Measurements from ENCODE around the gene PACS2. TPM values are rescaled to one million over a fixed set of nuclear protein-coding genes. Genes with fewer than 3 reads are reported as not detected.

PACS2 gene
- total RNA-seq, 2 donors from 2014 or later: 55.0 to 59.7 TPM

GRCh38 chr14:105439710-105440553, 125.4 kb downstream of the PACS2 start:
- H3K4me3 ChIP-seq: no peak overlapping the region
- DNase-seq (ENCODE audit: low spot score): no peak
- TF ChIP-seq CTCF (IDR thresholded peaks at IDR 0.05): no peak
- no peak overlapping the region for H3K27ac ChIP-seq
- no peaks in the 10 kb centered on the region for H3K9me3 ChIP-seq
- H3K27me3 ChIP-seq: no peaks in the 10 kb centered on the region
- H3K4me1 ChIP-seq: no peaks in the 10 kb centered on the region
- peaks cover 27% of the 10 kb centered on the region for H3K36me3 ChIP-seq

- no peaks in the 10 kb centered on the region for H3K9me3 ChIP-seq
- peaks cover 27% of the 10 kb centered on the region for H3K36me3 ChIP-seq
- DNase-seq (ENCODE audit: low spot score): no peak
- H3K27me3 ChIP-seq: no peaks in the 10 kb centered on the region
- no peaks in the 10 kb centered on the region for H3K4me1 ChIP-seq
- TF ChIP-seq CTCF (IDR thresholded peaks at IDR 0.05): no peak
- no peak overlapping the region for H3K27ac ChIP-seq
- no peak overlapping the region for H3K4me3 ChIP-seq
Measured at GRCh38 chr14:105440554-105440900, 126.0 kb downstream of the PACS2 start.

GRCh38 chr14:105440992-105441391, 126.4 kb downstream of the PACS2 start:
- DNase-seq (ENCODE audit: low spot score): no peak
- no peaks in the 10 kb centered on the region for H3K4me1 ChIP-seq
- no peak for TF ChIP-seq CTCF (IDR thresholded peaks at IDR 0.05)
- H3K27ac ChIP-seq: no peak overlapping the region
- H3K9me3 ChIP-seq: no peaks in the 10 kb centered on the region
- H3K27me3 ChIP-seq: no peaks in the 10 kb centered on the region
- peaks cover 27% of the 10 kb centered on the region for H3K36me3 ChIP-seq
- no peak overlapping the region for H3K4me3 ChIP-seq

- peaks cover 0 to 3% of the 10 kb centered on the region in 2 donors for H3K4me1 ChIP-seq
- H3K9me3 ChIP-seq: no peaks in the 10 kb centered on the region
- H3K27me3 ChIP-seq: no peaks in the 10 kb centered on the region
- no peak for TF ChIP-seq CTCF (IDR thresholded peaks at IDR 0.05)
- peaks cover 27% of the 10 kb centered on the region for H3K36me3 ChIP-seq
- no peak overlapping the region for H3K27ac ChIP-seq
- DNase-seq (ENCODE audit: low spot score): no peak
- no peak overlapping the region for H3K4me3 ChIP-seq
Measured at GRCh38 chr14:105442125-105442524, 127.6 kb downstream of the PACS2 start.

GRCh38 chr14:105442834-105443233, 128.3 kb downstream of the PACS2 start:
- no peak for TF ChIP-seq CTCF (IDR thresholded peaks at IDR 0.05)
- H3K4me1 ChIP-seq: peaks cover 0 to 10% of the 10 kb centered on the region in 2 donors
- no peaks in the 10 kb centered on the region for H3K27me3 ChIP-seq
- no peak for DNase-seq (ENCODE audit: low spot score)
- no peaks in the 10 kb centered on the region for H3K9me3 ChIP-seq
- no peak overlapping the region for H3K4me3 ChIP-seq
- no peak overlapping the region for H3K27ac ChIP-seq
- peaks cover 27% of the 10 kb centered on the region for H3K36me3 ChIP-seq

GRCh38 chr14:105444859-105445258, 130.3 kb downstream of the PACS2 start:
- peaks cover 0 to 30% of the 10 kb centered on the region in 2 donors for H3K4me1 ChIP-seq
- H3K4me3 ChIP-seq: no peak overlapping the region
- TF ChIP-seq CTCF (IDR thresholded peaks at IDR 0.05): no peak
- H3K9me3 ChIP-seq: no peaks in the 10 kb centered on the region
- no peak overlapping the region for H3K27ac ChIP-seq
- H3K27me3 ChIP-seq: no peaks in the 10 kb centered on the region
- H3K36me3 ChIP-seq: peaks cover 15% of the 10 kb centered on the region
- no peak for DNase-seq (ENCODE audit: low spot score)
